Stomach smooth muscle (tissue), 2 donors: ENCODE data around the gene WNT8B.

ENCODE experiments used
- H3K27ac ChIP-seq: one replicate; pipeline ENCODE4 v1.7.0; 2013; ENCODE audit warnings: mild to moderate bottlenecking, low read length, inconsistent platforms
- H3K27me3 ChIP-seq, 2 donors: one replicate each; pipeline ENCODE4 v1.7.0; 2013; ENCODE audit warnings: low read length in 2 of 2; ENCODE audit not compliant: insufficient read depth in 2 of 2, control insufficient read depth in 1 of 2
- H3K36me3 ChIP-seq, 2 donors: one replicate each; pipeline ENCODE4 v1.7.0; 2013; ENCODE audit warnings: low read length in 2 of 2; ENCODE audit not compliant: control insufficient read depth in 2 of 2, insufficient read depth in 2 of 2
- H3K4me1 ChIP-seq: one replicate; pipeline ENCODE4 v1.7.0; 2013; ENCODE audit warnings: low read length; ENCODE audit not compliant: control insufficient read depth, insufficient read depth
- H3K4me3 ChIP-seq, 2 donors: one replicate each; pipeline ENCODE4 v1.7.0; 2013; ENCODE audit warnings: low read length in 2 of 2
- H3K9ac ChIP-seq, 2 donors: one replicate each; pipeline ENCODE4 v1.7.0; 2013; ENCODE audit warnings: low read length in 2 of 2, mild to moderate bottlenecking in 1 of 2
- H3K9me3 ChIP-seq, 2 donors: one replicate each; pipeline ENCODE4 v1.7.0; 2013; ENCODE audit warnings: low read length in 2 of 2; ENCODE audit not compliant: control insufficient read depth in 2 of 2
- donor health status: healthy.
- donor health status: Pancreatic carcinoma.

WNT8B gene, protein sequence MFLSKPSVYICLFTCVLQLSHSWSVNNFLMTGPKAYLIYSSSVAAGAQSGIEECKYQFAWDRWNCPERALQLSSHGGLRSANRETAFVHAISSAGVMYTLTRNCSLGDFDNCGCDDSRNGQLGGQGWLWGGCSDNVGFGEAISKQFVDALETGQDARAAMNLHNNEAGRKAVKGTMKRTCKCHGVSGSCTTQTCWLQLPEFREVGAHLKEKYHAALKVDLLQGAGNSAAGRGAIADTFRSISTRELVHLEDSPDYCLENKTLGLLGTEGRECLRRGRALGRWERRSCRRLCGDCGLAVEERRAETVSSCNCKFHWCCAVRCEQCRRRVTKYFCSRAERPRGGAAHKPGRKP

DNA sequence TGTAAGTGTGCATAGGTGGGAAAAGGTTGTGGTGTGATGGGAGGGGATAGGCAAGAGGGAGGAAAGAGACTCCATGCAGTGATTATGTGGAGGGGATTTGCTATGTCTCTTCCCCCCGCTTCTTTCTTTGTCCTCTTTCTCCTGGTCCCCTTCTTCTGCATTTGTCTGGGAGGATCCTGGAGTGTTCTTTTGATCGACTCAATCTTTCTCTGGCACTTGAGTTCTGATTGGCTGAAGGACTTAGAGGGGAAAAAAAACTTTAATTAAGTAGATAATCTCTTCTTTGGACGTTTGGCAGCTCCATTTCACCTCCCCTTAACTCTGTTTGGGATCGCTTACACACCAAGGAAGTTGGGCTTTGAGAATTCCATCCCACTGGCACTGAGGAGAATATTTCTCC lies at the start of gene WNT8B:
TSS of gene WNT8B (plus strand) at position 301 of the 400 bp plus-strand sequence. CDS start 160 bp downstream, outside the sequence.
- H3K27ac ChIP-seq: no peak within 1 kb of the TSS
- H3K9me3 ChIP-seq: no peaks in the 10 kb centered on the region

DNA sequence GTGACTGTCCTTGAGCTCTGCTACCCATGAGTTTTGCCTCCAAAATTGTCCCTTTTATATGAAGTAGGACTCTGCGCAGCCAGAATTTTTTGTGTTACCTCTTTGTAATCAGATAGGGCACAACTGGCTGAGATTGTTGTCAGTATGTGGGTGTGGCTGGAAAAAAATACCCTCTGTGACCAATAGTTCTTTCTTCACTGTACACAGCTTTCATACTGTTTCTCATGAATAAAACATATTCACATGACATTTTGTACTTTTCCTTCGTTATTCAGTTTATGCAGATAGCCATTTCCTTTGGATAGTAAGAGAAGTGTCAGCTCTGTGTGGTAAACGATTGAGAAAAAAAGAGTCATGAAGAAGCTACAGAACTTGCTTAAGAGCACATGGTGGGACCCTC lies 49.6 kb upstream of the WNT8B start:
- H3K4me1 ChIP-seq: no peaks in the 10 kb centered on the region
- no peak overlapping the region for H3K9ac ChIP-seq
- no peaks in the 10 kb centered on the region for H3K36me3 ChIP-seq
- H3K27ac ChIP-seq: no peak overlapping the region
- no peaks in the 10 kb centered on the region for H3K9me3 ChIP-seq
- no peak overlapping the region for H3K4me3 ChIP-seq
- H3K27me3 ChIP-seq: no peaks in the 10 kb centered on the region

More for the DNA sequence above, at the start of gene WNT8B:
- Histone ChIP-seq H3K4me3 (no peak within 1 kb of the TSS), H3K27me3 (peaks cover 0 to 2% of the 10 kb centered on the region in 2 donors), H3K36me3 (no peaks in the 10 kb centered on the region), H3K9ac (no peak within 1 kb of the TSS), H3K4me1 (no peaks in the 10 kb centered on the region)

DNA sequence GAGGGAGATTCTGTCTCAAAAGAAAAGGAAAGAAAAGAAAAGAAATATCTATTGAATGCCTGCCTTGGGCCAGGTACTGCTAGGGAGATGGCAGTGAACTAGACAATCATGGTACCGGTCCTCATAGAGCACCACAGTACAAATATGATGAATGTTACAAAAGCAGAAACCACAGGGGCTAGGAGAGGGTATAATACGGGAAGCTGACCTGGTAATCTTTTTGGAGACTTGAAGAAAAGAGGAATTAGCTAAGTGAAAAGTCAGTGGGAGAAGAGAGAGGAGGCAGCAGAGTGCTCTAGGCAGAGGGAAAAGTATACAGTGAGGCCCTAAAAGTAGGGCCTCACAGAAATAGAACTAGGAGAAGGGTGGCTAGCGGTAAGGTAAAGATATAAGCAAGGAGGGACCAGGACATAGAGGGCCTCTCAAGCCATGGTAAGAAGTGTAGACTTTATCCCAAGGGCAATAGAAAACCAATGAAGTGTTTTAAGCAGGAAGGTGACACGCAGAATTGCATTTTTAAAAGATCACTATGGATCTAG lies 42.8 kb upstream of the WNT8B start:
- Histone ChIP-seq H3K27ac (no peak overlapping the region), H3K27me3 (peaks cover 0 to 4% of the 10 kb centered on the region in 2 donors), H3K4me3 (no peak overlapping the region), H3K9me3 (no peaks in the 10 kb centered on the region), H3K9ac (no peak overlapping the region), H3K36me3 (no peaks in the 10 kb centered on the region), H3K4me1 (no peaks in the 10 kb centered on the region)

DNA sequence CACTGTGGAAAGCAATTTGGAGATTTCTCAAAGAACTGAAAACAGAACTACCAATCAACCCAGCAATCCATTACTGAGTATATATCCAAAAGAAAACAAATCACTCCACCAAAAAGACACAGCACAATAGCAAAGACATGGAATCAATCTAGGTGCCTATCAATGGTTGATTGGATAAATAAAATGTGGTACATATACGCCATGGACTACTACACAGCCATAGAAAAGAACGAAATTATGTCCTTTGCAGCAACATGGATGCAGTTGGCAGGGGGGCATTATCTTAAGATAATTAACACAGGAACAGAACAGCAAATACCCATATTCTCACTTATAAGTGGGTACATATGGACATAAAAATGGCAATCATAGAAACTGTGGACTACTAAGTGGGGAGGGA lies 35.4 kb upstream of the WNT8B start:
- H3K27me3 ChIP-seq: no peaks in the 10 kb centered on the region
- no peak overlapping the region for H3K4me3 ChIP-seq

DNA sequence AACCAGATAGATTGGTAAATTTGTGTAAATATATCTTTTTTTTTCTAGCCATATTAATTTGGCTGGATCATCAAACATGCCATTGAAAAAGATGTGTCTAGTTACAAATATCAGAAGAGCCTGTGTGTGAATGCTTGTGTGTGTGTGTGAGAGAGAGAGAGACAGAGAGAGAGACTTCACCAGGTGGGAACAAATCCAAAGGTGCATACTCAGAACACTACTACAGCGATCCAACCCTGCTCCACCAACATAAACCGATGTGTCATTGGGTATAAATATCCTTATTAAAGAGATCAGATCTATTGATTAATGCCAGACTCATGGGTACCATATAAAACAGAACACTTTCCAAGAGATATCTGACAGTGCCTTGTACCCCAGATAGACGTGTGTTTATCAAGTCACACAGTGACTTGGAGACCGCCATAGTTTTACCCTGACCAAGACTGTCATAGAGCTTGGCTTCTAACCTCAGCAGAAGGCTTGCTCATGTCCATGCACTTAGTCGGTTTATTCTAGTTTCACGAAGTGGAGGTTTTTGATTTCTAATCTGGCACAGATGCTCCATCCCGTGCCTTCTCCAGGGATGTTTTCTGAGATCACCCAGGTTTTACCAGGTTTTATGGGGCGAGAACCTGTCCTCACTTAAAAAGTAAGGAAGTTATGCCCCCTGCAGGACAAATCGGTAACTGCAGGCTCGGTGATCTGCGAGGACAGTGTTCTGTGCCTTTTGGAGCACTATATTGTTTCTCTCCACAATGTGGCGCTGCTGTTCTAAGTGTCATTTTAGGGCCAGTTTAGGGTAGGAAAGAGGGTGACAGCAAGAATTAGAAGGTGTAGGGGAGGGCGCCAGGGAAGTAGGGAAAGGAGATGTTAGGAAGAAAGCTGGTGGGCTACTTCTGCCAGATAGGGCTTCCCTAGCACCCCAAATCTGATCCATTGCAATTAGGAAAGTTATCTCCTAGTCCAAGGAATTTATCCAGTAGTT lies 29.3 kb upstream of the WNT8B start:
- H3K9ac ChIP-seq: no peak overlapping the region
- no peaks in the 10 kb centered on the region for H3K36me3 ChIP-seq
- no peaks in the 10 kb centered on the region for H3K27me3 ChIP-seq
- no peaks in the 10 kb centered on the region for H3K4me1 ChIP-seq
- no peaks in the 10 kb centered on the region for H3K9me3 ChIP-seq
- H3K27ac ChIP-seq: no peak overlapping the region
- no peak overlapping the region for H3K4me3 ChIP-seq

More for the DNA sequence above, 35.4 kb upstream of the WNT8B start:
- no peak overlapping the region for H3K9ac ChIP-seq
- H3K27ac ChIP-seq: no peak overlapping the region
- no peaks in the 10 kb centered on the region for H3K9me3 ChIP-seq
- H3K4me1 ChIP-seq: no peaks in the 10 kb centered on the region
- H3K36me3 ChIP-seq: no peaks in the 10 kb centered on the region

DNA sequence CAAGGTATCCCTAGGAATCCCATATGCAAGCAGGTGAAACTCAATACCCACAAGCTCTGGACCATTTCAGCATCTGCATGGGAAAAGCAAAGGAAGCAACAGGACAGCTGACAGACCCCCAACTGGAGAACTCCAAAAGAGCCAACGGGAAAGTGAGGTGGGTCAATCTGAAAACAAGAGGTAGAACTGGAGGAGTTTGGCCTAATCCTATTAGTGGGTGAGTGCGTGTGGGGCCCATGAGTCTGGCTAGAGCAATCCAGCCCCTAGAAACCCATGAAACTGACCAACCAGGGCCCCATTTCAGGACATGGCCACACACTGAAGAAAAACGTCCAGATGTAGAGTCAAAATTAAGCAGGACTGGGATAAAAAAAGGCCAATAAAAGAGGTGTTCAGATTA lies 26.6 kb upstream of the WNT8B start:
- Histone ChIP-seq H3K9ac (no peak overlapping the region), H3K36me3 (no peaks in the 10 kb centered on the region), H3K27ac (no peak overlapping the region), H3K9me3 (no peaks in the 10 kb centered on the region), H3K27me3 (no peaks in the 10 kb centered on the region), H3K4me1 (no peaks in the 10 kb centered on the region), H3K4me3 (no peak overlapping the region)

DNA sequence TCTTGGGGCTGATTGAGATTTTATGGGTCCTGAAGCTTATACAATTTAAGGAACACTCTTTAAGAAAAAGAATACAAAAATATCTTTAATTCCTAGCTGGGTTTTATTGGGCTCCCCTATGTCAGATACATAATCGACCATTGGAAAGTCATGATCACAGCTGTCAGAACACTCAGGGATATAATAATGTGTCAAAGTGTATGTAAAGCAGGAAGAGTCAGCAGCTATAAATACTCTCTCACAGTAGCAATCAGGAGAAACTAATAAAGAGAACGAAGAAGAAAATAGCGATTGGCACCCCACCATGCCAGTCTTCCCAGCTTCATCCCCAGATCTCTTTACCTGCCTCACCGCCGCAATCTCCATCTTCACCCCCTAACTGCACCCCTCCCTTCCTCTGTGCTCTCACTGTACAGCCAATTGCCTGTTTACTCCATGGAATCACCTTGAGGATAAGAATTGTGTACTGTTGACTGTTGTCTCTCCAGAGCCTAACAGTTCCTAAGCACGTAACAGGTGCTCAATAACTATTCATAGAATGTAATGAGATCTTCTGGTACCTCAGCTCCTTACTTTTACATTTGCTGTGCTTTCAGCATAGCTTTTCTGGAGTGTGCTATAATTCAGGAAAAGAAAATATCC lies 24.0 kb upstream of the WNT8B start:
- no peak overlapping the region for H3K27ac ChIP-seq
- H3K4me1 ChIP-seq: no peaks in the 10 kb centered on the region

DNA sequence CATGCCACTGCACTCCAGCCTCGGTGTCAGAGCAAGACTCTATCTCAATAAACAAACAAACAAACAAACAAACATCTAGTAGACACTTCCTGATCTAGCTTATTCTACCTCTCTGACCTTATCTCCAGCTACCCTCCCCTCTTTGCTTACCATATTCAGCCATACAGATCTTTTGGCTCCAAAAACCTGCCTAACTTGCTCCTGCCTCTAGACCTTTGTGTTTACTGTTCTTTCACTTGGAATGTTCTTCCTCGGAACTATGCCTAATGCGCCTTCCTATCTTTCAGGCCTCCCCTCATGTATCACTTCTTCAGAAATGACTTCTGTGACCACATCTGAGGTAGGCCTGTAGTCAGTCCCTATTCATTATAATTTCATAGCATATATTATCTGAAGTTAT lies 20.3 kb upstream of the WNT8B start:
- Histone ChIP-seq H3K36me3 (no peaks in the 10 kb centered on the region), H3K27ac (no peak overlapping the region), H3K27me3 (peaks cover 0 to 2% of the 10 kb centered on the region in 2 donors)

More for the DNA sequence above, 24.0 kb upstream of the WNT8B start:
- no peak overlapping the region for H3K9ac ChIP-seq
- H3K27me3 ChIP-seq: no peaks in the 10 kb centered on the region
- H3K4me3 ChIP-seq: no peak overlapping the region
- no peaks in the 10 kb centered on the region for H3K36me3 ChIP-seq
- no peaks in the 10 kb centered on the region for H3K9me3 ChIP-seq

DNA sequence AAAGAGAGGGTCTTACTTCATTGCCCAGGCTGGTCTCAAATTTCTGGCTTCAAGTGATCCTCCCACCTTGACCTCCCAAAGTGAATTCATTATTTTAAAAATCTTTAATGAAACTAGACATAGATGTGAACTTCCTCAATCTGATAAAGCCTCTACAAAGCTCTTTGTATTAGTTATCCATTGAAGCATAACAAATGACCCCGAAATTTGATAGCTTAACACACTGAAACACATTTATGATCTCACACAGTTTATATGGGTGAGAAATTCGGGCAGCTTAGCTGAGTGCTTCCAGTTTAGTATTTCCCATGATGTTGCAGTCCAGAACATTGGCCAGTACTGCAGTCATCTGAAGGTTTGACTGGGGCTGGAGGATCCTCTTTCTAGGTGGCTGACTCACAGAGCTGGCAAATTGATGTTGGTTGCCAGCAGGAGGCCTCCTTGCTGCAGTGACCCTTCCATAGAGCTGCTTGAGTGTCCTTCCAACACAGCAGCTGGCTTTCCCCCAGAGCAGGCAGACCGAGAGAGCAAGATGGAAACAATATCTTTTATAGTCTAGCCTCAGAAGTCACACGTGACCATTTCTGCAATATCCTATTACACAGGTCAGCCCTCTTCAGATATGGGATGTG lies 16.6 kb upstream of the WNT8B start:
- no peak overlapping the region for H3K27ac ChIP-seq
- H3K27me3 ChIP-seq: peaks cover 0 to 2% of the 10 kb centered on the region in 2 donors
- no peak overlapping the region for H3K4me3 ChIP-seq
- H3K36me3 ChIP-seq: no peaks in the 10 kb centered on the region
- no peaks in the 10 kb centered on the region for H3K9me3 ChIP-seq
- H3K4me1 ChIP-seq: no peaks in the 10 kb centered on the region
- no peak overlapping the region for H3K9ac ChIP-seq

More for the DNA sequence above, 20.3 kb upstream of the WNT8B start:
- Histone ChIP-seq H3K4me1 (no peaks in the 10 kb centered on the region), H3K9ac (no peak overlapping the region), H3K4me3 (no peak overlapping the region), H3K9me3 (no peaks in the 10 kb centered on the region)

DNA sequence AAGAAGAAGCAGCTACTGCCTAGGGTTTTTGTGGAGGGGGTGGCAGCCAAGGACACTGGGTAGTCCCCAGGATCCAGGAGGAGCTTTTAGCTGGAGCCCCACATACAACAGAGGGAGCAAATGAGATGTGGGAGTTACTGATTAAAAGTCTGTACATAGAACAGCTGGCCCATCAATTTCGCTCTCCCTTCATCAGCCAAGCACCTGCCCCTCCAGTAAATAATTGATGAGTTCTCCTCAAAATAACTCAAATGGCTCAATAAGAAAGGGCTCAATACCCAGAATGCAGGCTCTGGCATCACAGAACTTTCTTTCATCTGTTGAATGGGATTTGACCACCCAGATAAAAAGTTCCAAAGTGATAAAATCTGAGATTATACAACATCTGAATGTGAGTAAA lies 15.1 kb upstream of the WNT8B start:
- Histone ChIP-seq H3K27me3 (peaks cover 0 to 2% of the 10 kb centered on the region in 2 donors), H3K36me3 (no peaks in the 10 kb centered on the region), H3K9me3 (no peaks in the 10 kb centered on the region), H3K4me3 (no peak overlapping the region), H3K27ac (no peak overlapping the region), H3K4me1 (no peaks in the 10 kb centered on the region), H3K9ac (no peak overlapping the region)
